Small intestine (tissue), 7 donors: ENCODE data around the gene SLC35F1. TPM values are rescaled to one million over a fixed set of nuclear protein-coding genes. Genes with fewer than 3 reads are reported as not detected.
"Not testable (repeated sequence)": the region's sequence is repeated elsewhere in the genome, so short reads cannot be mapped to it uniquely, and the experiment has no call there.

Experiments
- DNase-seq, 2 donors: peaks; one replicate each; pipeline versions ENCODE4 v3.0.0 to v3.0.0-alpha.2; 2013
- FAIRE-seq: peaks from 2 replicates; lab custom pipeline; 2012; peaks lifted over from hg19 to GRCh38; lab: Jason Lieb, UNC
- H3K27ac ChIP-seq, 3 donors: one replicate each; pipeline ENCODE4 v1.5.1; 2013; ENCODE audit warnings: low read length in 2 of 3, mild to moderate bottlenecking in 2 of 3, control low read depth in 1 of 3, inconsistent platforms in 1 of 3, low read depth in 1 of 3, moderate library complexity in 1 of 3
- H3K27me3 ChIP-seq, 3 donors: one replicate each; pipeline ENCODE4 v1.6.1; 2013; ENCODE audit warnings: low read length in 3 of 3, inconsistent platforms in 1 of 3; ENCODE audit not compliant: control insufficient read depth in 3 of 3, insufficient read depth in 3 of 3
- H3K36me3 ChIP-seq, 3 donors: one replicate each; pipeline ENCODE4 v1.6.1; 2013; ENCODE audit warnings: low read length in 3 of 3, inconsistent platforms in 1 of 3, low read depth in 1 of 3, mild to moderate bottlenecking in 1 of 3, moderate library complexity in 1 of 3; ENCODE audit not compliant: control insufficient read depth in 3 of 3, insufficient read depth in 2 of 3
- H3K4me1 ChIP-seq, 3 donors: one replicate each; pipeline ENCODE4 v1.6.1; 2013; ENCODE audit warnings: low read length in 2 of 3, inconsistent platforms in 1 of 3, low read depth in 1 of 3, mild to moderate bottlenecking in 1 of 3, moderate library complexity in 1 of 3; ENCODE audit not compliant: control insufficient read depth in 3 of 3, insufficient read depth in 2 of 3
- H3K4me3 ChIP-seq, 3 donors: one replicate each; pipeline ENCODE4 v1.5.1; 2013; ENCODE audit warnings: low read length in 3 of 3, control low read depth in 1 of 3, inconsistent platforms in 1 of 3, low read depth in 1 of 3, mild to moderate bottlenecking in 1 of 3, moderate library complexity in 1 of 3
- H3K9me3 ChIP-seq, 2 donors: one replicate each; pipeline ENCODE4 v1.6.1; 2013; ENCODE audit warnings: low read depth in 1 of 2, low read length in 1 of 2; ENCODE audit not compliant: control insufficient read depth in 2 of 2, insufficient read depth in 1 of 2
- WGBS, 3 donors: extraction: QIAGEN DNeasy Blood & Tissue Kit; methylation state at CpG; one replicate each; pipeline ENCODE4 v1.1.7; 2013; 5-methylcytosine and 5-hydroxymethylcytosine counted together
- polyA plus RNA-seq, 4 donors: library from polyadenylated mRNA; stranded (reverse) in 3 of 4; unstranded in 1 of 4; fragments of 200-250 nt in 3 of 4; fragments of 120-200 nt in 1 of 4; gene quantifications; one replicate each; pipeline versions ENCODE4 v1.2.1 to v1.2.3, GENCODE V29; 2013
- donor health status: healthy with polysubstance abuse.
- donor health status: control.
- donor health status: control.
- donor health status: Bipolar disorder and iron deficiency.
- donor health status: healthy.

SLC35F1 gene
- polyA plus RNA-seq, 4 donors: 0.27 to 1.0 (median 0.85) TPM; not detected in 1

DNA sequence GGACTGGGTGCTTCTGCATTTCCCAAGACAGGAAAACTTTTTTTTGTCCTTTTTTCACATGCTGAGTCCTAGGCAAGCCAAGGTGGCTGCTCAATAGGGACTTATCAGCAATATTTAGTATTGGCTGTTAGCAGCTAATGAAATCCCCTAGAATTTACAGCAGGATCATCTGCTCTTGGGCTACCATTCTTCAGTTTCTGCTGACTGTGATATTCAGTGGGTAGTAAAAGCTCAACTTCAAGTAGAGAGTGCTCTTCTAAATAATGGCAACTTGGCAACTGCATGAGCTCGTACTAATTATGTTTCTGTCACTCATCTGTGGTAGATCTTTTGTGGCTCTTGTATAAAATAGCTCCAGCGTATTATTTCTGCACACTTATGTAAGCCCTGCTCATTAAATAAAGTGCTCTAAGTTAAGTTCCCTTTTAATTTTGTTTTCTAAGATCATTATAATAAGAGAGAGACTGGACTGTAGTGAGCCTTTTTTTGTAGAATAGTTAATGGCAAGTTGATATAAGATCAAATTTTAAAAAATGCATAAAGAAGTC is 110.3 kb downstream of the SLC35F1 start:
- FAIRE-seq (no peak), DNase-seq (no peak)
- H3K27ac ChIP-seq: no peak overlapping the region
- no peak overlapping the region for H3K4me3 ChIP-seq
- H3K27me3 ChIP-seq: no peaks in the 10 kb centered on the region
- no peaks in the 10 kb centered on the region for H3K4me1 ChIP-seq
- 25 to 33% (median 30%) methylated on average over 2 of the region's 2 CpGs for WGBS, 3 donors
- H3K36me3 ChIP-seq: no peaks in the 10 kb centered on the region
- H3K9me3 ChIP-seq: no peaks in the 10 kb centered on the region

DNA sequence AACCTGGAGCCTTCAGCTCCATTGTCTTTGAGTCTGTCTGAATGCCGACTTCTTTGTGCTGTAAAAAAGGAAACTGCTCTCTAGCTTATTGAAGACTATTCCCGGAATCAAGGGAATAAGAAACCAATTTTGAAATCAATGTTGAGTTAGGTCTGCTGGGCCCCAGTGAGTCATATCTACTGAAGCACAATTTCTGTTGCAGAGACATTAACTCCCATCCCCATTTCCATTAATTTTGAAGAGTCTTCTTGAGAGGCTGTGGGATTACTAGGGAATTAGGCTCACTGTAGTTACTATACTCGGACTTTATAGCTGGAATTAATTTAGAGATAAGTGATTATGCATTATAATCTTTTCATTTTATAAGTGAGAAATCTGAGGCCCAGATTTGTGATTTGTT is 116.7 kb downstream of the SLC35F1 start:
- H3K4me1 ChIP-seq: no peaks in the 10 kb centered on the region
- H3K27ac ChIP-seq: no peak overlapping the region
- WGBS, 3 donors: 75 to 88% (median 78%) methylated on average over 3 of the region's 3 CpGs
- DNase-seq (no peak), FAIRE-seq (no peak)
- H3K9me3 ChIP-seq: no peaks in the 10 kb centered on the region
- no peaks in the 10 kb centered on the region for H3K36me3 ChIP-seq
- H3K4me3 ChIP-seq: no peak overlapping the region
- H3K27me3 ChIP-seq: no peaks in the 10 kb centered on the region

DNA sequence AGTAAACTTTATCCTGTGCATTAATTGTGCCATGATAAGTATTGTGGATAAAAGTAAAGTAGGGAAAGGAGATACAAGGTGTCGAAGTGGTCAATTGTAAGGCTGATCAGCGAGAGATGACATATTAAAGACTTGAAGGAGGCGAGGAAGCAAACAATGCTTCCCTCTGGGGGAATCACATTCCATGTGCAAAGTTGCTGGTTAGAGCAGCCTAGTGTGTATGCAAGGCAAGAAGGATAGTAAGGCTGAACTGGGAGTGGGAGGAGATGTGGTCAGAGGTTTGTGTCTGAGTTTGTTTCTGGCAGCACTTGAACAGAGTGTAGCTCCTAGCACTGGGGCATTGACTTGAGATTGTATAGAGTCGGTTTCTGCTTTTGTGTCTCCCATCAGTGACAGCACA is 122.9 kb downstream of the SLC35F1 start:
- 59 to 81% (median 70%) methylated on average over 4 of the region's 4 CpGs for WGBS, 3 donors
- Histone ChIP-seq H3K9me3 (no peaks in the 10 kb centered on the region), H3K4me1 (no peaks in the 10 kb centered on the region), H3K27me3 (no peaks in the 10 kb centered on the region), H3K27ac (no peak overlapping the region), H3K4me3 (no peak overlapping the region), H3K36me3 (no peaks in the 10 kb centered on the region)
- no peak for DNase-seq
- no peak for FAIRE-seq

GRCh38 chr6:118037479-118037878 is 130.4 kb downstream of the SLC35F1 start:
- not testable (repeated sequence) for H3K4me1 ChIP-seq, DNase-seq, H3K36me3 ChIP-seq, H3K9me3 ChIP-seq, FAIRE-seq, H3K4me3 ChIP-seq, H3K27me3 ChIP-seq, H3K27ac ChIP-seq
- 65 to 89% (median 72%) methylated on average over 3 of the region's 3 CpGs for WGBS, 3 donors

- H3K9me3 ChIP-seq: no peaks in the 10 kb centered on the region
- FAIRE-seq (no peak), DNase-seq (no peak)
- no peaks in the 10 kb centered on the region for H3K4me1 ChIP-seq
- H3K27ac ChIP-seq: no peak overlapping the region
- H3K27me3 ChIP-seq: no peaks in the 10 kb centered on the region
- no peak overlapping the region for H3K4me3 ChIP-seq
- 68 to 81% (median 72%) methylated on average over 4 of the region's 4 CpGs for WGBS, 3 donors
- H3K36me3 ChIP-seq: no peaks in the 10 kb centered on the region
These were observed 135.8 kb downstream of the SLC35F1 start for GRCh38 chr6:118042855-118043254.

GRCh38 chr6:118044275-118044674 is 137.2 kb downstream of the SLC35F1 start:
- Histone ChIP-seq H3K4me3 (no peak overlapping the region), H3K36me3 (no peaks in the 10 kb centered on the region), H3K4me1 (no peaks in the 10 kb centered on the region), H3K9me3 (no peaks in the 10 kb centered on the region), H3K27ac (no peak overlapping the region), H3K27me3 (no peaks in the 10 kb centered on the region)
- no peak for DNase-seq
- no peak for FAIRE-seq
- 23 to 52% (median 45%) methylated on average over 2 of the region's 2 CpGs for WGBS, 3 donors

- Histone ChIP-seq H3K27ac (no peak overlapping the region), H3K4me1 (no peaks in the 10 kb centered on the region), H3K4me3 (no peak overlapping the region), H3K27me3 (no peaks in the 10 kb centered on the region), H3K9me3 (no peaks in the 10 kb centered on the region), H3K36me3 (no peaks in the 10 kb centered on the region)
- FAIRE-seq (no peak), DNase-seq (no peak)
- WGBS, 3 donors: 66 to 85% (median 79%) methylated on average over 1 of the region's 1 CpG
These were observed 147.0 kb downstream of the SLC35F1 start for GRCh38 chr6:118054082-118054481.

GRCh38 chr6:118061666-118062065 is 154.6 kb downstream of the SLC35F1 start:
- Histone ChIP-seq H3K4me1 (no peaks in the 10 kb centered on the region), H3K4me3 (no peak overlapping the region), H3K27ac (no peak overlapping the region), H3K9me3 (no peaks in the 10 kb centered on the region), H3K36me3 (no peaks in the 10 kb centered on the region), H3K27me3 (no peaks in the 10 kb centered on the region)
- no peak for DNase-seq
- 87 to 92% (median 89%) methylated on average over 8 of the region's 8 CpGs for WGBS, 3 donors
- FAIRE-seq: no peak

- Histone ChIP-seq H3K4me3 (no peak overlapping the region), H3K36me3 (no peaks in the 10 kb centered on the region), H3K9me3 (no peaks in the 10 kb centered on the region), H3K27ac (no peak overlapping the region), H3K4me1 (no peaks in the 10 kb centered on the region), H3K27me3 (no peaks in the 10 kb centered on the region)
- no peak for FAIRE-seq
- no peak for DNase-seq
- WGBS, 3 donors: 31 to 47% (median 43%) methylated on average over 2 of the region's 2 CpGs
These were observed 173.5 kb downstream of the SLC35F1 start for GRCh38 chr6:118080547-118080946.
